ENCODE data around the gene CLDND2. TPM values are rescaled to one million over a fixed set of nuclear protein-coding genes. Genes with fewer than 3 reads are reported as not detected.

Gene CLDND2
- total and polyA plus RNA-seq, 2 of the 4 experiments (the other 2 are of a cell fraction), result not detected

GRCh38 chr19:51392701-51393100 is 23.9 kb upstream of the CLDND2 start:
- BruUV-seq (replicated peaks), result no TSS peak
- ChIA-PET CTCF (no interaction called here), POLR2A (ENCODE audit: unreplicated experiment) (no interaction called here)
- Histone ChIP-seq H3K18ac (ENCODE audit: low read depth, low read length) (no peak overlapping the region), H3K4ac (ENCODE audit: low read depth, low read length) (no peak overlapping the region), H3K9me3 (ENCODE audit: control insufficient read depth, insufficient read depth, low read length) (no peaks in the 10 kb centered on the region), H2BK15ac (ENCODE audit: low read depth, low read length) (no peak overlapping the region), H3K4me1 (ENCODE audit: control insufficient read depth, insufficient read depth, low read length) (no peaks in the 10 kb centered on the region), H3K9me1 (ENCODE audit: insufficient read depth, low read length) (no peaks in the 10 kb centered on the region; the same call in 1 of the 2 replicates), H3K14ac (replicated peaks; ENCODE audit: low read depth, low read length) (no peak overlapping the region), H3K23ac (ENCODE audit: low read depth, low read length) (no peak overlapping the region), H2BK5ac (ENCODE audit: low read depth, low read length, poor library complexity, severe bottlenecking) (no peak overlapping the region), H2AK5ac (ENCODE audit: low read depth, low read length) (no peak overlapping the region), H4K5ac (ENCODE audit: low read depth, low read length) (no peak overlapping the region), H4K8ac (ENCODE audit: low read depth in 2 of 2, low read length in 2 of 2) (no peak overlapping the region), H2AFZ (replicated peaks; ENCODE audit: low read length, poor library complexity) (no peak overlapping the region), H3K36me3 (ENCODE audit: control insufficient read depth, insufficient read depth, low read length) (no peaks in the 10 kb centered on the region), H4K91ac (ENCODE audit: insufficient read depth, low read depth, low read length) (no peak overlapping the region), H3K27ac (ENCODE audit: insufficient read depth, low read length) (no peak overlapping the region), H4K20me1 (ENCODE audit: insufficient read depth, low read length) (no peaks in the 10 kb centered on the region), H3K4me3 (ENCODE audit: insufficient read depth, low read depth, low read length) (no peak overlapping the region), H3K4me2 (ENCODE audit: low read depth, low read length) (no peak overlapping the region), H3K9ac (ENCODE audit: low read depth, low read length) (no peak overlapping the region), H3K79me1 (ENCODE audit: low read depth in 1 of 2, low read length in 2 of 2) (0 out of 4 replicates have a peak, but pooled peaks cover 0 to 6% of the 10 kb centered on the region in 2 experiments), H2AK9ac (replicated peaks; ENCODE audit: low read depth, low read length, poor library complexity) (no peak overlapping the region), H2BK20ac (ENCODE audit: low read depth, low read length) (no peak overlapping the region), H3K27me3 (ENCODE audit: control insufficient read depth, insufficient read depth, low read length) (no peaks in the 10 kb centered on the region), H2BK120ac (ENCODE audit: low read depth, low read length) (no peak overlapping the region), H3K56ac (ENCODE audit: extremely low read depth, insufficient read depth, low read length) (no peak overlapping the region)
- WGBS, 2 experiments (ENCODE audit: extremely low coverage in 2 of 2, insufficient read length in 1 of 2), result no CpG with 5 or more reads among the region's 1 CpG
- ATAC-seq (ENCODE audit: low read depth) (no peak), DNase-seq (no peak)
- in situ Hi-C loops (cut with MboI; ENCODE audit: low sequenced_read_pairs), result no loop called here
- dilution Hi-C loops (cut with HindIII; ENCODE audit: low sequenced_read_pairs, unreplicated experiment), result no loop called here
- intact Hi-C loops (cut with micrococcal nuclease), result no loop called here
- no peak for TF ChIP-seq POLR2A (IDR thresholded peaks at IDR 0.05; ENCODE audit: low read depth, low read length)
- no peak for TF ChIP-seq RAD21 (IDR thresholded peaks at IDR 0.05; ENCODE audit: low read length)
- TF ChIP-seq CTCF (conservative IDR thresholded peaks at IDR 0.05; ENCODE audit: low read depth, low read length), result no peak
- no peak for TF ChIP-seq NFE2L2 (IDR thresholded peaks at IDR 0.05; ENCODE audit: low read depth, low read length)
- TF ChIP-seq CEBPB (IDR thresholded peaks at IDR 0.05; ENCODE audit: low read depth, low read length), result no peak
